ENCODE results near the gene ADAM10. TPM values are rescaled to one million over a fixed set of nuclear protein-coding genes. Genes with fewer than 3 reads are reported as not detected.

Gene ADAM10
- total RNA-seq, 2 donors from 2014 or later, result 79.8 to 84.8 TPM

Other genes starting within 250 kb of the ADAM10 start
- gene MINDY2, start 21.6 kb upstream of the ADAM10 start, total RNA-seq, result 10 to 100 TPM; 28.7 to 35.5 TPM
- 10 to 100 TPM; 42.1 to 60.6 TPM for gene SLTM, start 184.0 kb upstream of the ADAM10 start, total RNA-seq
- gene RNF111, start 238.0 kb upstream of the ADAM10 start, total RNA-seq, result 10 to 100 TPM; 16.7 to 24.7 TPM